Measurements from ENCODE around the gene NPEPL1.

- TF ChIP-seq POLR2A (IDR thresholded peaks at IDR 0.05) (no peak), CTCF (IDR thresholded peaks at IDR 0.05) (no peak)
Measured at GRCh38 chr20:58685988-58686387, 6.6 kb upstream of the NPEPL1 start.
